GM12878 (cell line): Measurements from ENCODE around the gene CHCHD6. TPM values are rescaled to one million over a fixed set of nuclear protein-coding genes. Genes with fewer than 3 reads are reported as not detected.

ENCODE experiments used
- ATAC-seq: fragments of 200-7000 bp; cut with Tn5 transposase; 3 replicates; pipeline ENCODE4 v1.9.1; 2020; ENCODE audit warnings: mild to moderate bottlenecking, moderate library complexity
- BruUV-seq: library from RNA; stranded (reverse); fragments of 400-500 nt; replicated peaks from 2 replicates; lab custom pipeline; 2021; lab: Mats Ljungman, UMichigan
- CTCF ChIA-PET: fragments of 300-600 bp; sonication (Branson Sonifier 250); formaldehyde crosslinking; extraction: SDS; loops from one replicate; lab custom pipeline; 2021; ENCODE audit warnings: inconsistent platforms; lab: Yijun Ruan, JAX
- POLR2A ChIA-PET: fragments of 350-600 bp; formaldehyde crosslinking; extraction: SDS; loops from one replicate; lab custom pipeline; 2021; ENCODE audit warnings: inconsistent platforms; lab: Charles Lee
- RAD21 ChIA-PET: fragments of 300-600 bp; sonication (Branson Sonifier 250); formaldehyde crosslinking; loops from one replicate; lab custom pipeline; 2023; ENCODE audit warnings: antibody characterized with exemption; ENCODE audit not compliant: unreplicated experiment; lab: Charles Lee
- SMC1A ChIA-PET: fragments of 300-600 bp; sonication (Branson Sonifier 250); formaldehyde crosslinking; loops from one replicate; lab custom pipeline; 2023; ENCODE audit not compliant: unreplicated experiment, uncharacterized antibody; lab: Charles Lee
- DNase-seq: peaks from one replicate; pipeline ENCODE4 v3.0.0-alpha.2; 2011; ENCODE audit warnings: low read depth, low spot score
- FAIRE-seq: peaks from 3 replicates; lab custom pipeline; 2011; peaks lifted over from hg19 to GRCh38; lab: Jason Lieb, UNC
- H2AFZ ChIP-seq: 2 replicates; pipeline ENCODE4 v1.6.0; 2011; ENCODE audit warnings: low read depth, low read length, control low read depth; ENCODE audit not compliant: control insufficient read depth
- H3K27ac ChIP-seq: 2 replicates; pipeline ENCODE4 v1.5.1; 2011; ENCODE audit warnings: control low read depth; ENCODE audit not compliant: control insufficient read depth, insufficient read depth
- H3K27me3 ChIP-seq, 2 experiments: replicated peaks in 1 of 2; 2 replicates each; pipeline versions ENCODE4 v1.6.0 to v1.6.1; 2011; ENCODE audit warnings: low read length in 1 of 2; ENCODE audit not compliant: control insufficient read depth in 2 of 2, insufficient read depth in 2 of 2
- H3K36me3 ChIP-seq, 2 experiments: 2 replicates each; pipeline ENCODE4 v1.5.1; 2011; ENCODE audit warnings: low read length in 1 of 2; ENCODE audit not compliant: control insufficient read depth in 2 of 2, insufficient read depth in 2 of 2
- H3K4me1 ChIP-seq: 2 replicates; pipeline ENCODE4 v1.6.1; 2011; ENCODE audit warnings: mild to moderate bottlenecking, low read length, moderate library complexity, mixed read lengths; ENCODE audit not compliant: control insufficient read depth, insufficient read depth
- H3K4me2 ChIP-seq: 2 replicates; pipeline ENCODE4 v1.6.0; 2011; ENCODE audit warnings: control low read depth; ENCODE audit not compliant: control insufficient read depth, insufficient read depth
- H3K4me3 ChIP-seq: fragments of 200-600 bp; sonication (generic); 2 replicates; pipeline ENCODE4 v1.5.1; 2016
- H3K79me2 ChIP-seq: 2 replicates; pipeline ENCODE4 v1.6.0; 2011; ENCODE audit warnings: low read length; ENCODE audit not compliant: control insufficient read depth, insufficient read depth
- H3K9ac ChIP-seq: 2 replicates; pipeline ENCODE4 v1.8.0; 2011; ENCODE audit warnings: low read length, control low read depth, mixed read lengths; ENCODE audit not compliant: control insufficient read depth, insufficient read depth
- H3K9me3 ChIP-seq: replicated peaks from 3 replicates; pipeline ENCODE4 v1.5.1; 2011; ENCODE audit warnings: mild to moderate bottlenecking, low read length; ENCODE audit not compliant: control insufficient read depth, insufficient read depth
- H4K20me1 ChIP-seq: 2 replicates; pipeline ENCODE4 v1.6.0; 2011; ENCODE audit not compliant: control insufficient read depth, insufficient read depth
- ETV6 ChIP-seq, 2 experiments: fragments of 450-650 bp in 1 of 2; IDR thresholded peaks in 1 of 2; conservative IDR thresholded peaks in 1 of 2; 2 replicates each; pipeline ENCODE4 v1.6.1; 2014; ENCODE audit warnings: antibody characterized with exemption in 1 of 2, borderline replicate concordance in 1 of 2, low read depth in 1 of 2, mild to moderate bottlenecking in 1 of 2, moderate library complexity in 1 of 2
- HDAC2 ChIP-seq: fragments of 200-600 bp; sonication (generic); IDR thresholded peaks from 2 replicates; pipeline ENCODE4 v1.6.1; 2017
- HSF1 ChIP-seq: fragments of 150-350 bp; IDR thresholded peaks from 2 replicates; pipeline ENCODE4 v1.6.1; 2014; ENCODE audit warnings: mild to moderate bottlenecking, low read depth, low read length
- PAX8 ChIP-seq: fragments of 450-650 bp; IDR thresholded peaks from 2 replicates; pipeline ENCODE4 v1.6.1; 2017; ENCODE audit warnings: mild to moderate bottlenecking, moderate library complexity
- RFX5 ChIP-seq: IDR thresholded peaks from 2 replicates; pipeline ENCODE4 v1.6.1; 2011; ENCODE audit warnings: low read depth, low read length, improper control_type of control experiment
- SIX5 ChIP-seq: IDR thresholded peaks from 2 replicates; pipeline ENCODE4 v1.6.1; 2011; ENCODE audit warnings: mild to moderate bottlenecking, low read depth, low read length, moderate library complexity; ENCODE audit not compliant: severe bottlenecking
- SUPT20H ChIP-seq: IDR thresholded peaks from 2 replicates; pipeline ENCODE4 v1.6.1; 2011; ENCODE audit warnings: low read depth, mild to moderate bottlenecking, low read length, moderate library complexity, borderline replicate concordance; ENCODE audit not compliant: control insufficient read depth
- SUZ12 ChIP-seq: fragments of 200-600 bp; sonication (generic); IDR thresholded peaks from one replicate; pipeline ENCODE4 v1.6.1; 2018; ENCODE audit warnings: antibody characterized with exemption, mild to moderate bottlenecking; ENCODE audit not compliant: unreplicated experiment
- ZBTB11 ChIP-seq: fragments of 450-650 bp; formaldehyde crosslinking; IDR thresholded peaks from 2 replicates; pipeline ENCODE4 v1.5.0; 2022; ENCODE audit warnings: mild to moderate bottlenecking, missing genetic modification characterization
- ZNF217 ChIP-seq: fragments of 450-650 bp; IDR thresholded peaks from 2 replicates; pipeline ENCODE4 v1.6.1; 2017; ENCODE audit warnings: antibody characterized with exemption, mild to moderate bottlenecking
- ZNF274 ChIP-seq: IDR thresholded peaks from one replicate; pipeline ENCODE4 v1.8.0; 2011; ENCODE audit not compliant: insufficient read length, insufficient read depth
- ZNF384 ChIP-seq: IDR thresholded peaks from 2 replicates; pipeline ENCODE4 v1.6.1; 2012; ENCODE audit warnings: low read depth, mild to moderate bottlenecking, low read length, improper control_type of control experiment, borderline replicate concordance
- whole genome bisulfite sequencing: methylation state at CpG from one replicate; pipeline ENCODE4 v1.1.6; 2016; ENCODE audit warnings: low lambda C conversion rate; ENCODE audit not compliant: insufficient replicate concordance, insufficient coverage; ENCODE audit errors: missing lambda C conversion rate; 5-methylcytosine and 5-hydroxymethylcytosine counted together
- in situ Hi-C: fragments of 300-500 bp; cut with MboI; formaldehyde crosslinking; loops from 9 replicates; pipeline ENCODE4 v1.14.3; 2018; ENCODE audit warnings: mixed read lengths
- intact Hi-C: fragments of 100-400 bp; cut with micrococcal nuclease; formaldehyde crosslinking; loops from one replicate; pipeline ENCODE4 v1.14.2; 2022; ENCODE audit not compliant: unreplicated experiment
- polyA plus RNA-seq, 11 experiments: library from polyadenylated mRNA; depleted of rRNA in 4 of 11; unstranded in 6 of 11; stranded (reverse) in 5 of 11; fragments of >200 nt; fragmentation: Nextera tagmentation in 4 of 11; fragmentation: Illumina TruSeq in 1 of 11; extraction: Ambion mirVana in 4 of 11; extraction: Trizol in 1 of 11; gene quantifications; 1 replicate in 1 of 11; 2 replicates in 10 of 11; pipeline versions ENCODE4 v1.2.1 to v1.2.3, GENCODE V29; 2011 to 2016; ENCODE audit warnings: inconsistent platforms in 2 of 11, missing spikeins in 2 of 11, low read depth in 1 of 11
- total RNA-seq, 4 experiments: library from RNA; depleted of rRNA in 3 of 4; stranded (reverse); fragments of >200 nt in 3 of 4; fragmentation: Illumina TruSeq in 1 of 4; extraction: Trizol in 1 of 4; gene quantifications; 2 replicates each; pipeline versions ENCODE4 v1.2.1 to v1.2.3, GENCODE V29; 2013 to 2021

The CHCHD6 gene
- total and polyA plus RNA-seq, 10 of the 15 experiments (the other 5 are each of a cell fraction or from before 2014, with no cell fraction given), result 2.7 to 16.7 (median 12.3) TPM

GRCh38 chr3:126932188-126932931 lies 228.3 kb downstream of the CHCHD6 start:
- ChIA-PET RAD21 (no interaction called here), POLR2A (no interaction called here), CTCF (no interaction called here), SMC1A (no interaction called here)
- H4K20me1 ChIP-seq, result no peaks in the 10 kb centered on the region
- TF ChIP-seq SUZ12, result no peak
- TF ChIP-seq ZNF217, result no peak
- no peaks in the 10 kb centered on the region for H3K9me3 ChIP-seq
- H3K4me1 ChIP-seq, result no peaks in the 10 kb centered on the region
- no TSS peak for BruUV-seq
- H3K4me2 ChIP-seq, result no peak overlapping the region
- 85% methylated on average over 13 of the region's 13 CpGs for WGBS
- H3K4me3 ChIP-seq, result no peak overlapping the region
- H3K36me3 ChIP-seq, result no peaks in the 10 kb centered on the region
- FAIRE-seq, result no peak
- H3K27me3 ChIP-seq, result no peaks in the 10 kb centered on the region
- H2AFZ ChIP-seq, result no peak overlapping the region
- DNase-seq, result no peak
- intact Hi-C loops, result no loop called here
- H3K27ac ChIP-seq, result no peak overlapping the region
- no peak overlapping the region for H3K9ac ChIP-seq
- ATAC-seq, result no peak
- in situ Hi-C loops, result no loop called here
- H3K79me2 ChIP-seq, result no peaks in the 10 kb centered on the region

GRCh38 chr3:126934031-126934531 lies 230.0 kb downstream of the CHCHD6 start:
- ATAC-seq, result no peak
- H3K27ac ChIP-seq, result no peak overlapping the region
- no peak overlapping the region for H2AFZ ChIP-seq
- no peak for DNase-seq
- CTCF ChIA-PET, result no interaction called here
- SMC1A ChIA-PET, result interaction anchor here (1.0 kb wide), 1 partner anchor 10 kb away, joined by 3 read pairs; no protein-coding TSS in a partner anchor
- no peak for FAIRE-seq
- BruUV-seq, result no TSS peak
- in situ Hi-C loops (no loop called here), intact Hi-C loops (no loop called here)
- H3K27me3 ChIP-seq, result no peaks in the 10 kb centered on the region
- H3K9me3 ChIP-seq, result no peaks in the 10 kb centered on the region
- POLR2A ChIA-PET, result no interaction called here
- no peak overlapping the region for H3K4me2 ChIP-seq
- H3K36me3 ChIP-seq, result no peaks in the 10 kb centered on the region
- H3K79me2 ChIP-seq, result no peaks in the 10 kb centered on the region
- WGBS, result 44% methylated on average over 4 of the region's 4 CpGs
- RAD21 ChIA-PET, result no interaction called here
- no peak overlapping the region for H3K4me3 ChIP-seq
- H3K4me1 ChIP-seq, result no peaks in the 10 kb centered on the region
- H3K9ac ChIP-seq, result no peak overlapping the region
- no peaks in the 10 kb centered on the region for H4K20me1 ChIP-seq
- TF ChIP-seq ZBTB11 (CRISPR knock-in tag) (no peak), ZNF384 (no peak), SUPT20H (no peak), ZNF274 (no peak), HSF1 (no peak), PAX8 (no peak), RFX5 (no peak), ETV6 (conservative IDR thresholded peaks at IDR 0.05 in 1 of 2, IDR thresholded peaks at IDR 0.05 in 1 of 2; ENCODE audit: borderline replicate concordance in 1 of 2, low read depth in 1 of 2) (no peak), HDAC2 (no peak), SIX5 (no peak)
